ENCODE data around the gene ENTHD1.

Gene ENTHD1, protein sequence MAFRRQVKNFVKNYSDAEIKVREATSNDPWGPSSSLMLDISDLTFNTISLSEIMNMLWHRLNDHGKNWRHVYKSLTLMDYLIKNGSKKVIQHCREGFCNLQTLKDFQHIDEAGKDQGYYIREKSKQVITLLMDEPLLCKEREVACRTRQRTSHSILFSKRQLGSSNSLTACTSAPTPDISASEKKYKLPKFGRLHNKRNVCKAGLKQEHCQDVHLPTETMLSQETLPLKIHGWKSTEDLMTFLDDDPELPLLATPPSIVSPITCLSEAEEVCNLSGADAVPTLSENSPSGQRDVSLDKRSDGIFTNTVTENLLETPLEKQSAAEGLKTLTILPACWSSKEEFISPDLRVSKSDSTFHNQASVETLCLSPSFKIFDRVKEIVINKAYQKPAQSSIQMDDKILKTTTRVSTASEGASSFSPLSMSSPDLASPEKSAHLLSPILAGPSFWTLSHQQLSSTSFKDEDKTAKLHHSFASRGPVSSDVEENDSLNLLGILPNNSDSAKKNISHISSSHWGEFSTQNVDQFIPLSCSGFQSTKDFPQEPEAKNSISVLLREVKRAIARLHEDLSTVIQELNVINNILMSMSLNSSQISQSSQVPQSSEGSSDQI

DNA sequence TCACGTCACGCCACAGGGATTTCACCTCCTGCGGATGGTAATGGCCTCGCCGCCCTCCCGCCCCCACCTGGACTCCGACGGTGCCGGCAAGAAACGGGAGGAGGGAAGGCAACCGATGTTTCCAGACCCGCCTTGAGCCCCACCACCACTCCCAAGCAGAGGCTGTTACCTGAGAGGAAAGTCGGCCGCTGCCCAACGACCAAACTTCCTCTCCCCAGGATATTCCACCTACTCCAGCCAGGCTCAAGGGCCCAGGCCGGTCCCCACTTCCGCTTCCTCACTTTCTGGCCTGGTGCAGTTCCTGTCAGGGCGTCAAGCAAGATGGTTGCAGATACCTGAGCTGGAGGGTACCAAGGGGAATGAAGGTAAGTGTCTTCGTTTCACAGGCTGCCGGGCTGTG is at the start of gene ENTHD1:
Gene ENTHD1, minus strand, starts transcription at position 235 of the 400 bp plus-strand sequence. CDS start 6,012 bp downstream, outside the sequence.
- TF ChIP-seq, protein P1, sequence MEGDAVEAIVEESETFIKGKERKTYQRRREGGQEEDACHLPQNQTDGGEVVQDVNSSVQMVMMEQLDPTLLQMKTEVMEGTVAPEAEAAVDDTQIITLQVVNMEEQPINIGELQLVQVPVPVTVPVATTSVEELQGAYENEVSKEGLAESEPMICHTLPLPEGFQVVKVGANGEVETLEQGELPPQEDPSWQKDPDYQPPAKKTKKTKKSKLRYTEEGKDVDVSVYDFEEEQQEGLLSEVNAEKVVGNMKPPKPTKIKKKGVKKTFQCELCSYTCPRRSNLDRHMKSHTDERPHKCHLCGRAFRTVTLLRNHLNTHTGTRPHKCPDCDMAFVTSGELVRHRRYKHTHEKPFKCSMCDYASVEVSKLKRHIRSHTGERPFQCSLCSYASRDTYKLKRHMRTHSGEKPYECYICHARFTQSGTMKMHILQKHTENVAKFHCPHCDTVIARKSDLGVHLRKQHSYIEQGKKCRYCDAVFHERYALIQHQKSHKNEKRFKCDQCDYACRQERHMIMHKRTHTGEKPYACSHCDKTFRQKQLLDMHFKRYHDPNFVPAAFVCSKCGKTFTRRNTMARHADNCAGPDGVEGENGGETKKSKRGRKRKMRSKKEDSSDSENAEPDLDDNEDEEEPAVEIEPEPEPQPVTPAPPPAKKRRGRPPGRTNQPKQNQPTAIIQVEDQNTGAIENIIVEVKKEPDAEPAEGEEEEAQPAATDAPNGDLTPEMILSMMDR (IDR thresholded peaks at IDR 0.05; ENCODE audit: insufficient read depth, missing control alignments): no peak
- FAIRE-seq (no peak), DNase-seq (ENCODE audit: insufficient read length, low spot score) (no peak)

DNA sequence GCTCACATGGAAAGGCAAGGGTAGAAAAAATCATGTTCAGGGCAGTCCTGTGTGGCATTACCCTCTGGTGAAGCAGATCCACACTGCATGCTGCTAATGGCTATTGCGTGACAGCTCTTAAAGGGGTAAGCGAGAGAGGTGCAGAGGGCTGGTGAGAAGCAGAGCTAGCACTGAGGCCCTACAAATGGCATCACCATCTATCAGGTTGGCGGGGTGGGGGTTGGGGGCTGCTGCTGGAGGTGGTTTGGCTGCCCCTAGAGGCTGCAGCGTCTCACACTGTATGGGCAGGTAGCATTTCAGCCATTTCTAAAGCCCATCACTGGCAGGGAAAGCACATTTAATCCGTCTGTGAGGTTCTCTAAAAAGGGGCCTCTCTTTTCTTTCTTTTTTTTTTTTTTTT is 49.8 kb upstream of the ENTHD1 start:
- TF ChIP-seq, protein P1 (IDR thresholded peaks at IDR 0.05; ENCODE audit: insufficient read depth, missing control alignments): no peak
- DNase-seq (ENCODE audit: insufficient read length, low spot score) (no peak), FAIRE-seq (no peak)

DNA sequence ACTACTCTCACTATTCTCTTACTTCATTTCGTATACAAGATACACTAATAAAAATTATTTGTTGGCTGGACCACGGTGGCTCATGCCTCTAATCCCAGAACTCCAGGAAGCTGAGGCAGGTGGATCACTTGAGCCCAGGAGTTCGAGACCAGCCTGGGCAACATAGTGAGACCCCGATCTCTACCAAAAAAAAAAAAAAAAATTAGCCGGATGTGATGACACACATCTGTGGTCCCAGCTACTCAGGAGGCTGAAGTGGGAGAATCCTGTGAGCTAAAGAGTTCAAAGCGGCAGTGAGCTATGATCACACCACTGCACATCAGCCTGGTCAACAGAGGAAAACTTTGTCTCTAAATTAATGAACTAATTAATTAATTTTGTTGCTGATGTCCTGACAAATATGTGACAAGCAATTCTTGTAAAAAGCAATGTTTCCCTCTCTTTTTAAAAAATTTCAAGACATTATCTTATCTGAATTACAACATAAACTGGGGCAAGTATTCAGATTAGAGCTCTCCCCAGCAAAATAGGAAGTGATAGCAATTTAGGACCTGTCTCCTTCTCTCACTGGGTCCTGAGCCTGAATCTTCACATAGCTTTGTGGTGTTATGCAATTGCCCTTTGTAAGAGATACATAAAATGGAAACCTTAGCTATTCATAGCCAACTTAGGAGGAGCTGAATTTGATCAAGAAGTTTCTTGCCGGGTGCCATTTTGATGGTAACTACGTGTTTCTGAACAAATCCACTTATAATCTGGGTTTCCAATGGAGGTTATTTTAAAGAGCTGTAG is 49.1 kb upstream of the ENTHD1 start:
- DNase-seq (ENCODE audit: insufficient read length, low spot score): no peak
- FAIRE-seq: no peak

DNA sequence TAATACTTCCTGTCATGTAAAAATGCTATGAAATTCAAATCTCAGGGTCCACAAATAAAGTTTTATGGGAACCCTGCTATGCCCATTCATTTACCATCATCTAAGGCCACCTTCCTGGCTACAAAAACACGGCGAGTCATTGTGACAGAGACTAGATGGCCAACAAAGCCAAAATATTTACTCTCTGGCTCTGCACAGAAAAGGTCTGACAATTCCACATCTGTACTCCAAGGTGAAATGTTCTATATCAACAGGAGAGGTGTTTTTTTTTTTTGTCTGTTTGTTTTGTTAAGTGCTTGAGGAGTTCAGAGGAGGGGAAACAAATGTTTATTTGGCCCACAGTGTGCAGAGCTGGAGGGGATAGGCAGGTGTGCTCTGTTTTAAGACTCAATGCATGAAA is 48.0 kb upstream of the ENTHD1 start:
- no peak for FAIRE-seq
- no peak for DNase-seq (ENCODE audit: insufficient read length, low spot score)
- TF ChIP-seq, protein P1 (IDR thresholded peaks at IDR 0.05; ENCODE audit: insufficient read depth, missing control alignments): no peak

More for the DNA sequence above, 49.1 kb upstream of the ENTHD1 start:
- TF ChIP-seq, protein P1 (IDR thresholded peaks at IDR 0.05; ENCODE audit: insufficient read depth, missing control alignments): no peak

DNA sequence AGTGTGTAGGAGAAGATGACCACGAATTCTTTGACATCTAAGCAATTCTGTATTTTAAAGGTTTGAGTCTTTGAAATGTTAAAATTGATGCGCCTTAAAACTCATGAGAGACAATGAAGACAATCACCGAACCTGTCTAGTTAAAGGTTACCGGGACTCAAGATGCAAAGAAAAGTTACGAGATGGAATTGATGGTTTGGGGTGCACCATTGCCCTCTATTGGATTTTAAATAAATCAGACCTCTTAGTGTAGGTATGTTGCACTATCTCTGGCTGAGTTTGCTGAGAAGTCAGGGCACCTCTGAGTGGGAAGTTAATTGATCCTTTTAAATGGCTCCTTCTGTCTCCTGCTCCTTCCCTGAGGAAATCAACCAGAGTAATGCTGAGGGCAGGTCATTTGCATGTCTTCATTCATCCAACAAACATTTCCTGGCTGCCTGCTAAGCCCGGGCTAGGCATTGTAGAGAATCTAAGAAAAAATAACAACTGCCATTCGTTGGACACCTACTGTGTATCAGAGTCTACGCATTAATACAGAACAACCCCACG is 47.3 kb upstream of the ENTHD1 start:
- DNase-seq (ENCODE audit: insufficient read length, low spot score) (no peak), FAIRE-seq (no peak)
- TF ChIP-seq, protein P1 (IDR thresholded peaks at IDR 0.05; ENCODE audit: insufficient read depth, missing control alignments): no peak

DNA sequence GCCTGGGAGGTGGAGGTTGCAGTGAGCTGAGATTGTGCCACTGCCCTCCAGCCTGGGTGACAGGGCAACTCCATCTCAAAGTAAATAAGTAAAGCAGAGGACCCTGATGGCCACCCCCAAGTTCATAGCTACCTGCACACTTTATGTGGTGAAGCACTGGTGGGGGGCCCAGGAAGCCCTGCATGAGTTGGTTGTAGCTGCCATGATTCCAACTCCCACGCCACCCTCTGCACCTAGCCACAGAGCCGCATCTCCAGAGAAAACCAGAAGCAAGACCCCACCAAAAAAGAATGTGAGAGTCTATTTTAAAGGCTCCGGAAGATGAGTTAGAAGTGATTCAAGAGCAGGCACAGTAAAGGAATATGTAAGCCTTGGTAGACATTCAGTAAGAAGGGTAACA is 46.3 kb upstream of the ENTHD1 start:
- DNase-seq (ENCODE audit: insufficient read length, low spot score) (no peak), FAIRE-seq (no peak)
- TF ChIP-seq, protein P1 (IDR thresholded peaks at IDR 0.05; ENCODE audit: insufficient read depth, missing control alignments): no peak
